OCI-M2 (cell line): ENCODE results near the gene TRPV3.
"Not testable (repeated sequence)": the region's sequence is repeated elsewhere in the genome, so short reads cannot be mapped to it uniquely, and the experiment has no call there.

Experiments used
- DNase-seq: peaks from one replicate; lab custom pipeline; 2025; ENCODE audit not compliant: unreplicated experiment; lab: John Stamatoyannopoulos, UW

TRPV3 gene

GRCh38 chr17:3475812-3476610, 81.6 kb downstream of the TRPV3 start, which contains the start of gene ASPA:
TSS of gene ASPA (plus strand) at chr17:3475997. CDS start at chr17:3476160, 163 bp downstream.
- DNase-seq, result no peak

- no peak for DNase-seq
Observed at GRCh38 chr17:3475251-3475685, 82.3 kb downstream of the TRPV3 start.

- DNase-seq, result no peak
Observed at GRCh38 chr17:3474212-3474611, 83.4 kb downstream of the TRPV3 start.

GRCh38 chr17:3472137-3472536, 85.5 kb downstream of the TRPV3 start:
- no peak for DNase-seq

GRCh38 chr17:3471599-3471998, 86.0 kb downstream of the TRPV3 start, which contains the start of gene SPATA22:
TSS of gene SPATA22 (minus strand) at chr17:3471819. CDS start at chr17:3469325, 2,494 bp downstream.
- no peak for DNase-seq

- no peak for DNase-seq
Observed at GRCh38 chr17:3469529-3469928, 88.1 kb downstream of the TRPV3 start.

- DNase-seq, result not testable (repeated sequence)
Observed at GRCh38 chr17:3466355-3466754, 91.3 kb downstream of the TRPV3 start.
